ENCODE data around the gene RAB35.

Gene RAB35

GRCh38 chr12:120116441-120116791 lies at the start of gene RAB35:
Gene RAB35 (minus strand): TSS chr12:120116753. CDS start chr12:120116650, 103 bp downstream.
- peaks cover 68% of the 10 kb centered on the region for H3K4me1 ChIP-seq (ENCODE audit: control insufficient read depth, low read length)
- TF ChIP-seq, protein P1, sequence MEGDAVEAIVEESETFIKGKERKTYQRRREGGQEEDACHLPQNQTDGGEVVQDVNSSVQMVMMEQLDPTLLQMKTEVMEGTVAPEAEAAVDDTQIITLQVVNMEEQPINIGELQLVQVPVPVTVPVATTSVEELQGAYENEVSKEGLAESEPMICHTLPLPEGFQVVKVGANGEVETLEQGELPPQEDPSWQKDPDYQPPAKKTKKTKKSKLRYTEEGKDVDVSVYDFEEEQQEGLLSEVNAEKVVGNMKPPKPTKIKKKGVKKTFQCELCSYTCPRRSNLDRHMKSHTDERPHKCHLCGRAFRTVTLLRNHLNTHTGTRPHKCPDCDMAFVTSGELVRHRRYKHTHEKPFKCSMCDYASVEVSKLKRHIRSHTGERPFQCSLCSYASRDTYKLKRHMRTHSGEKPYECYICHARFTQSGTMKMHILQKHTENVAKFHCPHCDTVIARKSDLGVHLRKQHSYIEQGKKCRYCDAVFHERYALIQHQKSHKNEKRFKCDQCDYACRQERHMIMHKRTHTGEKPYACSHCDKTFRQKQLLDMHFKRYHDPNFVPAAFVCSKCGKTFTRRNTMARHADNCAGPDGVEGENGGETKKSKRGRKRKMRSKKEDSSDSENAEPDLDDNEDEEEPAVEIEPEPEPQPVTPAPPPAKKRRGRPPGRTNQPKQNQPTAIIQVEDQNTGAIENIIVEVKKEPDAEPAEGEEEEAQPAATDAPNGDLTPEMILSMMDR (IDR thresholded peaks at IDR 0.05; ENCODE audit: low read depth, low read length, poor library complexity, severe bottlenecking): no peak
- no peak for TF ChIP-seq EZH2phosphoT487 (IDR thresholded peaks at IDR 0.05; ENCODE audit: borderline replicate concordance, low read length)
- peaks cover 25% of the 10 kb centered on the region; the same call in 1 of the 2 replicates for H4K20me1 ChIP-seq (ENCODE audit: control insufficient read depth, insufficient read depth, low read depth, low read length)

GRCh38 chr12:120164293-120164692 lies 47.7 kb upstream of the RAB35 start:
- H3K36me3 ChIP-seq (ENCODE audit: control insufficient read depth, low read length): peaks cover 83% of the 10 kb centered on the region
- H4K20me1 ChIP-seq (ENCODE audit: control insufficient read depth, insufficient read depth, low read depth, low read length): no peaks in the 10 kb centered on the region
- peaks cover 24% of the 10 kb centered on the region for H3F3A ChIP-seq (ENCODE audit: control insufficient read depth, insufficient read depth)
- H3K4me1 ChIP-seq (ENCODE audit: control insufficient read depth, low read length): peaks cover 47% of the 10 kb centered on the region
- no peak overlapping the region for H3K4me3 ChIP-seq (ENCODE audit: low read length)
- H3K9me3 ChIP-seq (ENCODE audit: control insufficient read depth, insufficient read depth, low read length): no peaks in the 10 kb centered on the region
- H3K27ac ChIP-seq (ENCODE audit: low read depth, low read length): peak overlapping the region; percentile 94
- no peaks in the 10 kb centered on the region for H3K9me2 ChIP-seq (replicated peaks; ENCODE audit: control insufficient read depth, low read length)
- peak overlapping the region; percentile 30 for H3K4me2 ChIP-seq (ENCODE audit: low read length)
- TF ChIP-seq, protein P1 (IDR thresholded peaks at IDR 0.05; ENCODE audit: low read depth, low read length, poor library complexity, severe bottlenecking): no peak
- no peak for TF ChIP-seq EZH2phosphoT487 (IDR thresholded peaks at IDR 0.05; ENCODE audit: borderline replicate concordance, low read length)
- no peaks in the 10 kb centered on the region for H3K27me3 ChIP-seq (ENCODE audit: control insufficient read depth, low read length)
- H3K79me2 ChIP-seq (ENCODE audit: control insufficient read depth, low read length): peaks cover 16% of the 10 kb centered on the region

More at GRCh38 chr12:120116441-120116791, at the start of gene RAB35:
- Histone ChIP-seq H3K9me2 (replicated peaks; ENCODE audit: control insufficient read depth, low read length) (no peaks in the 10 kb centered on the region), H3K36me3 (ENCODE audit: control insufficient read depth, low read length) (peaks cover 57% of the 10 kb centered on the region), H3K4me3 (ENCODE audit: low read length) (peak within 1 kb of the TSS; percentile 96), H3K4me2 (ENCODE audit: low read length) (peak within 1 kb of the TSS; percentile 85), H3K9me3 (ENCODE audit: control insufficient read depth, insufficient read depth, low read length) (no peaks in the 10 kb centered on the region), H3K79me2 (ENCODE audit: control insufficient read depth, low read length) (peaks cover 76% of the 10 kb centered on the region), H3F3A (ENCODE audit: control insufficient read depth, insufficient read depth) (peaks cover 12% of the 10 kb centered on the region), H3K27ac (ENCODE audit: low read depth, low read length) (peak within 1 kb of the TSS; percentile 77), H3K27me3 (ENCODE audit: control insufficient read depth, low read length) (no peaks in the 10 kb centered on the region)

DNA sequence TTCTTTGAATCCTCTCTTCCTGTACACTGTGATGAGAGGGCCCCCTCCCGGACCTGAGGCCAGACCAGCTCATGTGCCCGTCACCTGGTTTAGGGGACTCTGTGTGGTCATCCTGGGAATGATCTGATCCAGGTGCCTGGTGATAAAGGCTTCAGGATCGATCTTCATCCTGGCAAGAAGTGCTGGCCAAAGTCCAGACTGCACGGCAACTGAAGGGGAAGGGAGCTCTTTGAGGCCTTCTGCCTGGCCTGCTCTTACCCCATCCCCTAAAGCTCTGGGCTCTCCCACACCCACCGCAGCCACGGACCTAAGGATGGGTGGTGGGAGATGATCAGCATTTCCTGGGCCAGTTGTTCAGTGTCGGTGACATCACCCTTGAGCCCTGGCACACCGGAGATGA lies 46.2 kb upstream of the RAB35 start:
- Histone ChIP-seq H3K27me3 (ENCODE audit: control insufficient read depth, low read length) (no peaks in the 10 kb centered on the region), H3F3A (ENCODE audit: control insufficient read depth, insufficient read depth) (peaks cover 19% of the 10 kb centered on the region), H3K4me1 (ENCODE audit: control insufficient read depth, low read length) (peaks cover 35% of the 10 kb centered on the region), H3K27ac (ENCODE audit: low read depth, low read length) (no peak overlapping the region), H3K9me2 (replicated peaks; ENCODE audit: control insufficient read depth, low read length) (no peaks in the 10 kb centered on the region), H3K4me3 (ENCODE audit: low read length) (no peak overlapping the region), H3K4me2 (ENCODE audit: low read length) (no peak overlapping the region), H3K36me3 (ENCODE audit: control insufficient read depth, low read length) (peaks cover 84% of the 10 kb centered on the region), H3K9me3 (ENCODE audit: control insufficient read depth, insufficient read depth, low read length) (no peaks in the 10 kb centered on the region), H4K20me1 (ENCODE audit: control insufficient read depth, insufficient read depth, low read depth, low read length) (no peaks in the 10 kb centered on the region), H3K79me2 (ENCODE audit: control insufficient read depth, low read length) (peaks cover 12% of the 10 kb centered on the region)
- TF ChIP-seq EZH2phosphoT487 (IDR thresholded peaks at IDR 0.05; ENCODE audit: borderline replicate concordance, low read length): no peak
- TF ChIP-seq, protein P1 (IDR thresholded peaks at IDR 0.05; ENCODE audit: low read depth, low read length, poor library complexity, severe bottlenecking): no peak
